ENCODE measurements around the gene DPP8. TPM values are rescaled to one million over a fixed set of nuclear protein-coding genes. Genes with fewer than 3 reads are reported as not detected.

DPP8 gene
- total RNA-seq, 4 donors from 2014 or later = 30.5 to 42.4 (median 41.5) TPM

- H3K27me3 ChIP-seq = no peaks in the 10 kb centered on the region
- no peaks in the 10 kb centered on the region for H3K4me1 ChIP-seq
- H3K27ac ChIP-seq = no peak overlapping the region
- H3K36me3 ChIP-seq = peaks cover 0 to 90% (median 3%) of the 10 kb centered on the region in 3 donors
- TF ChIP-seq CTCF (IDR thresholded peaks at IDR 0.05) (no peak), POLR2A (IDR thresholded peaks at IDR 0.05) (no peak)
- H3K4me3 ChIP-seq = no peak overlapping the region
- no peaks in the 10 kb centered on the region for H3K9me3 ChIP-seq
- no peak for DNase-seq
Observed at GRCh38 chr15:65450556-65450955, 66.9 kb downstream of the DPP8 start.

DNA sequence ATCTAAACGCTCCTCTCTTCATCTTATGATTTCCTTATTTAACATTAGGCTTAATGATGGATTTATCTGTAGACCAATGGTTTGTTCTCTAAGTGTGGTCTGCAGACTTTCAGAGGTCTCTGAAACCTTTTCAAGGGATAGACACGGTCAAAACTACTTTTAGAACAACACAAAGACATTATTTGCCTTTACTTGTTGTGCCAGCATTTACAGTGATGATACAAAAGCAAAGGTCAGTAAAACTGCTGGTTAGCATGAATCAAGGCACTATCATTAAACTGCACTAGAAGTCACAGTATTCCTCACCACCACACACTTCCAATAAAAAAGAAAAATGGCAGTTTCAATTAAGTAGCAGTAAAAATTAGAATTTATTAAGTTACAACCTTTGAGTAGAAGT, 70.3 kb downstream of the DPP8 start:
- Histone ChIP-seq H3K4me1 (no peaks in the 10 kb centered on the region), H3K36me3 (peaks cover 0 to 65% (median 3%) of the 10 kb centered on the region in 3 donors), H3K27me3 (no peaks in the 10 kb centered on the region), H3K4me3 (no peak overlapping the region), H3K27ac (no peak overlapping the region), H3K9me3 (no peaks in the 10 kb centered on the region)
- TF ChIP-seq CTCF (IDR thresholded peaks at IDR 0.05) (no peak), POLR2A (IDR thresholded peaks at IDR 0.05) (no peak)
- DNase-seq = no peak

- no peak overlapping the region for H3K27ac ChIP-seq
- no peak for DNase-seq
- no peak for TF ChIP-seq CTCF (IDR thresholded peaks at IDR 0.05)
- no peak for TF ChIP-seq POLR2A (IDR thresholded peaks at IDR 0.05)
Observed at GRCh38 chr15:65434201-65434600, 83.3 kb downstream of the DPP8 start.

DNA sequence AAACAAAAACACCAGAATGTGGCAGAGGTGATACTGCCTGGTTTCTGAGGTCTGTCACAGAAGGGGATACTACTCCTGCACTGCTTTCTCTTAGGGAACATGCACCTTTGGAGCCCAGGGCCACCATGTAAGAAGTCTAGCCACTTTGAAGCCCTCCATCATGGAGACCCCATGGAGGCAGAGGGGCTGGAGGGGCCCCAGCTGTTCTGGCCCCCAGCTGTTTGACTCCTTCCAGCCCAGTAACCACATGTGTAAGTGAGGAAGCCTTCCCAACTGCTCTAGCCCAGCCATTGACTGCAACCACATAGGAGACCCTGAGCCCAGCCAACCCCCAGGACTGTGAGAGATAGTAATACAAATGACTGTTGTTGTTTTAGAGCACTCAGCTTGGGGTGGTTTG, 85.8 kb downstream of the DPP8 start:
- no peak overlapping the region for H3K27ac ChIP-seq
- no peak for TF ChIP-seq POLR2A (IDR thresholded peaks at IDR 0.05)
- TF ChIP-seq CTCF (IDR thresholded peaks at IDR 0.05) = no peak
- no peak for DNase-seq

More at GRCh38 chr15:65434201-65434600, 83.3 kb downstream of the DPP8 start:
- Histone ChIP-seq H3K36me3 (no peaks in the 10 kb centered on the region), H3K27me3 (no peaks in the 10 kb centered on the region), H3K4me3 (no peak overlapping the region), H3K9me3 (no peaks in the 10 kb centered on the region), H3K4me1 (no peaks in the 10 kb centered on the region)

DNA sequence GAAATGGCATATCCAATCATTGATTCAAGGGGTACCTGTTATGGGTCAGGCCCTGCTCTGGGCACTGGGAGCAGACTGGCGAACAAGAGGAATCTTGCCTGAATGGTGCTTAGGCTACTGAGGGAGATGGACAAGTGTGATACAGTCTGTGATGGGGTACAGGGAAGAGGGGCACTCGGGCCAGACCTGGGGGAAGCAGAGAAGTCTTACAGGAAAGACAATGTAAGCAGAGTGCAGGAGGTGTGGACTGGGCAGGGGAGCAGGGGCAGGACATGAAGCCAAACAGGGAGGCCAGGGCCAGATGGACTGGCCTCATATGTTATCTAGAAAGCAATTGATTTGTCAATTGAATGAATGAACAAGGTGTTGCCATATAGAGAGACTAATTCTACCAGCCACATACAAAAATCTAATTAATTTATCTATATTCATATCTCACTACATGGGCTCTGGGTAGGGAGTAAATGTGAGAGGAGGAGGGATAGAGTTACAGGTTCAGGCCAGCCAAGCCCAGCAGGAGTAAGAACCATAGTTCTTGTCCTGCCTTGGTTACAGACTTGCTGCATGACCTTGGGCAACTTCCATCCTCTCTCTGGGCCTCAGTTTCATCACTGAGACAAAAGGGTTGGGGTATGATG, 91.2 kb downstream of the DPP8 start:
- H3K27me3 ChIP-seq = no peaks in the 10 kb centered on the region
- H3K36me3 ChIP-seq = no peaks in the 10 kb centered on the region
- peaks cover 0 to 12% (median 11%) of the 10 kb centered on the region in 4 donors for H3K4me1 ChIP-seq
- H3K4me3 ChIP-seq = no peak overlapping the region
- no peak for DNase-seq
- TF ChIP-seq POLR2A (IDR thresholded peaks at IDR 0.05) = no peak
- TF ChIP-seq CTCF (IDR thresholded peaks at IDR 0.05) = no peak
- H3K27ac ChIP-seq = no peak overlapping the region
- no peaks in the 10 kb centered on the region for H3K9me3 ChIP-seq

More for the DNA sequence above, 85.8 kb downstream of the DPP8 start:
- H3K27me3 ChIP-seq = no peaks in the 10 kb centered on the region
- no peaks in the 10 kb centered on the region for H3K9me3 ChIP-seq
- H3K4me3 ChIP-seq = no peak overlapping the region
- H3K4me1 ChIP-seq = no peaks in the 10 kb centered on the region
- H3K36me3 ChIP-seq = no peaks in the 10 kb centered on the region
